ENCODE data around the gene HMX1. TPM values are rescaled to one million over a fixed set of nuclear protein-coding genes. Genes with fewer than 3 reads are reported as not detected.

Gene HMX1
- total RNA-seq, 1 donor from 2014 or later = 3.2 TPM

- peaks cover 8% of the 10 kb centered on the region for H3K4me1 Mint-ChIP-seq (ENCODE audit: unreplicated experiment)
- no peaks in the 10 kb centered on the region for H3K36me3 Mint-ChIP-seq
- no peak overlapping the region for H3K27ac Mint-ChIP-seq
- TF ChIP-seq, protein P1, sequence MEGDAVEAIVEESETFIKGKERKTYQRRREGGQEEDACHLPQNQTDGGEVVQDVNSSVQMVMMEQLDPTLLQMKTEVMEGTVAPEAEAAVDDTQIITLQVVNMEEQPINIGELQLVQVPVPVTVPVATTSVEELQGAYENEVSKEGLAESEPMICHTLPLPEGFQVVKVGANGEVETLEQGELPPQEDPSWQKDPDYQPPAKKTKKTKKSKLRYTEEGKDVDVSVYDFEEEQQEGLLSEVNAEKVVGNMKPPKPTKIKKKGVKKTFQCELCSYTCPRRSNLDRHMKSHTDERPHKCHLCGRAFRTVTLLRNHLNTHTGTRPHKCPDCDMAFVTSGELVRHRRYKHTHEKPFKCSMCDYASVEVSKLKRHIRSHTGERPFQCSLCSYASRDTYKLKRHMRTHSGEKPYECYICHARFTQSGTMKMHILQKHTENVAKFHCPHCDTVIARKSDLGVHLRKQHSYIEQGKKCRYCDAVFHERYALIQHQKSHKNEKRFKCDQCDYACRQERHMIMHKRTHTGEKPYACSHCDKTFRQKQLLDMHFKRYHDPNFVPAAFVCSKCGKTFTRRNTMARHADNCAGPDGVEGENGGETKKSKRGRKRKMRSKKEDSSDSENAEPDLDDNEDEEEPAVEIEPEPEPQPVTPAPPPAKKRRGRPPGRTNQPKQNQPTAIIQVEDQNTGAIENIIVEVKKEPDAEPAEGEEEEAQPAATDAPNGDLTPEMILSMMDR (conservative IDR thresholded peaks at IDR 0.05) = no peak
- H3K4me3 Mint-ChIP-seq = no peak overlapping the region
- peak; percentile 66 for DNase-seq (ENCODE audit: extremely low spot score, unreplicated experiment)
- no peaks in the 10 kb centered on the region for H3K9me3 Mint-ChIP-seq
- peaks cover 40% of the 10 kb centered on the region for H3K27me3 Mint-ChIP-seq
Observed at GRCh38 chr4:8914461-8915171, 43.0 kb upstream of the HMX1 start.

- DNase-seq (ENCODE audit: extremely low spot score, unreplicated experiment) = peak; percentile 57
- H3K4me3 Mint-ChIP-seq = no peak overlapping the region
- H3K4me1 Mint-ChIP-seq (ENCODE audit: unreplicated experiment) = peaks cover 12% of the 10 kb centered on the region
- TF ChIP-seq, protein P1 (conservative IDR thresholded peaks at IDR 0.05) = no peak
- no peak overlapping the region for H3K27ac Mint-ChIP-seq
- H3K9me3 Mint-ChIP-seq = no peaks in the 10 kb centered on the region
- H3K27me3 Mint-ChIP-seq = peaks cover 39% of the 10 kb centered on the region
- H3K36me3 Mint-ChIP-seq = no peaks in the 10 kb centered on the region
Observed at GRCh38 chr4:8913858-8914460, 42.3 kb upstream of the HMX1 start.

GRCh38 chr4:8913121-8913857 lies 41.6 kb upstream of the HMX1 start:
- TF ChIP-seq, protein P1 (conservative IDR thresholded peaks at IDR 0.05) = no peak
- H3K27ac Mint-ChIP-seq = no peak overlapping the region
- no peaks in the 10 kb centered on the region for H3K36me3 Mint-ChIP-seq
- H3K27me3 Mint-ChIP-seq = peaks cover 36% of the 10 kb centered on the region
- H3K4me1 Mint-ChIP-seq (ENCODE audit: unreplicated experiment) = peaks cover 15% of the 10 kb centered on the region
- DNase-seq (ENCODE audit: extremely low spot score, unreplicated experiment) = peak; percentile 53
- H3K9me3 Mint-ChIP-seq = no peaks in the 10 kb centered on the region
- no peak overlapping the region for H3K4me3 Mint-ChIP-seq

- Mint-ChIP-seq H3K27ac (no peak overlapping the region), H3K27me3 (peaks cover 36% of the 10 kb centered on the region), H3K9me3 (no peaks in the 10 kb centered on the region), H3K4me1 (ENCODE audit: unreplicated experiment) (peaks cover 15% of the 10 kb centered on the region), H3K36me3 (no peaks in the 10 kb centered on the region), H3K4me3 (no peak overlapping the region)
- peak; percentile 45 for DNase-seq (ENCODE audit: extremely low spot score, unreplicated experiment)
- TF ChIP-seq, protein P1 (conservative IDR thresholded peaks at IDR 0.05) = no peak
Observed at GRCh38 chr4:8912506-8912905, 40.9 kb upstream of the HMX1 start.

DNA sequence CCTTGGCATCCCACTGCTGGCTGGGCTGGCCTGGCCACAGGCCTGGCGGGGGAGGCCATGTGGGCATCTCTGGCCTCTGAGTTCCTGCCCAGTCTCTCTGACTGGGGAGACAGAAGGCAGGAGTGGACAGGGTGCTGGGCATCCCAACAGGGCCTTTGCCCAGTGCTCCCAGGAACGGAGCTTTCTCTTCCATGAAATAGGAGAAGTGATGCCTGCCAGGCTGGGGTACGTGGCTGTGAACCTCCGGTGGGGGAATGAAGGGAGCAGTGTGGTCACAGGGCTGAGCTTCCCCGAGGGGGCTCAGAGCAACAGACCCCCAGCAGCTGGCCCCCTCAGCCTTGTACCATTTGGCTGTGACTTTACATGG lies 40.4 kb upstream of the HMX1 start:
- DNase-seq (ENCODE audit: extremely low spot score, unreplicated experiment) = peak; percentile 44
- Mint-ChIP-seq H3K4me3 (no peak overlapping the region), H3K36me3 (no peaks in the 10 kb centered on the region), H3K27ac (no peak overlapping the region), H3K9me3 (no peaks in the 10 kb centered on the region), H3K27me3 (peaks cover 38% of the 10 kb centered on the region), H3K4me1 (ENCODE audit: unreplicated experiment) (peaks cover 15% of the 10 kb centered on the region)
- TF ChIP-seq, protein P1 (conservative IDR thresholded peaks at IDR 0.05) = no peak
